GM21529 (cell line): ENCODE results near the gene MILR1.
"Not testable (repeated sequence)": the region's sequence is repeated elsewhere in the genome, so short reads cannot be mapped to it uniquely, and the experiment has no call there.

Experiments
- ATAC-seq: cut with Tn5 transposase; IDR thresholded peaks from one replicate; pipeline ENCODE4 v1.9.1; 2021; ENCODE audit not compliant: unreplicated experiment

MILR1 gene

GRCh38 chr17:64470625-64471024, 21.7 kb downstream of the MILR1 start:
- no peak for ATAC-seq

- no peak for ATAC-seq
These were observed 22.5 kb downstream of the MILR1 start for GRCh38 chr17:64471440-64471839.

- ATAC-seq = no peak
These were observed 23.6 kb downstream of the MILR1 start for GRCh38 chr17:64472564-64472963.

- ATAC-seq = no peak
These were observed 28.9 kb downstream of the MILR1 start for GRCh38 chr17:64477849-64478248.

- ATAC-seq = no peak
These were observed 32.0 kb downstream of the MILR1 start for GRCh38 chr17:64480951-64481350.

GRCh38 chr17:64484380-64484779, 35.5 kb downstream of the MILR1 start:
- ATAC-seq = no peak

GRCh38 chr17:64488301-64488700, 39.4 kb downstream of the MILR1 start:
- no peak for ATAC-seq

- ATAC-seq = no peak
These were observed 42.3 kb downstream of the MILR1 start for GRCh38 chr17:64491034-64491860.

- ATAC-seq = no peak
These were observed 43.1 kb downstream of the MILR1 start for GRCh38 chr17:64491994-64492393.

GRCh38 chr17:64492481-64493109, 43.7 kb downstream of the MILR1 start:
- ATAC-seq = no peak

- no peak for ATAC-seq
These were observed 45.2 kb downstream of the MILR1 start for GRCh38 chr17:64494121-64494520.

GRCh38 chr17:64495300-64495699, 46.4 kb downstream of the MILR1 start:
- not testable (repeated sequence) for ATAC-seq

GRCh38 chr17:64496348-64496785, 47.5 kb downstream of the MILR1 start:
- ATAC-seq = no peak

GRCh38 chr17:64496786-64497564, 48.1 kb downstream of the MILR1 start, which contains the start of gene POLG2:
POLG2 (minus strand) TSS chr17:64497054; CDS start chr17:64496968, 86 bp downstream.
- peak; percentile 80 for ATAC-seq

GRCh38 chr17:64497565-64498035, 48.7 kb downstream of the MILR1 start:
- no peak for ATAC-seq

GRCh38 chr17:64498308-64499203, 49.6 kb downstream of the MILR1 start:
- ATAC-seq = no peak

GRCh38 chr17:64499805-64500486, 51.0 kb downstream of the MILR1 start:
- no peak for ATAC-seq

GRCh38 chr17:64500487-64500859, 51.6 kb downstream of the MILR1 start:
- ATAC-seq = no peak

GRCh38 chr17:64500862-64501765, 52.2 kb downstream of the MILR1 start:
- no peak for ATAC-seq
